GM19025 (cell line): ENCODE data around the gene KLRC4.
"Not testable (repeated sequence)": the region's sequence is repeated elsewhere in the genome, so short reads cannot be mapped to it uniquely, and the experiment has no call there.

Source experiments
- ATAC-seq: cut with Tn5 transposase; IDR thresholded peaks from one replicate; pipeline ENCODE4 v1.9.1; 2021; ENCODE audit warnings: mild to moderate bottlenecking, low read depth, moderate library complexity; ENCODE audit not compliant: unreplicated experiment

Gene KLRC4, protein sequence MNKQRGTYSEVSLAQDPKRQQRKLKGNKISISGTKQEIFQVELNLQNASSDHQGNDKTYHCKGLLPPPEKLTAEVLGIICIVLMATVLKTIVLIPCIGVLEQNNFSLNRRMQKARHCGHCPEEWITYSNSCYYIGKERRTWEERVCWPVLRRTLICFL

DNA sequence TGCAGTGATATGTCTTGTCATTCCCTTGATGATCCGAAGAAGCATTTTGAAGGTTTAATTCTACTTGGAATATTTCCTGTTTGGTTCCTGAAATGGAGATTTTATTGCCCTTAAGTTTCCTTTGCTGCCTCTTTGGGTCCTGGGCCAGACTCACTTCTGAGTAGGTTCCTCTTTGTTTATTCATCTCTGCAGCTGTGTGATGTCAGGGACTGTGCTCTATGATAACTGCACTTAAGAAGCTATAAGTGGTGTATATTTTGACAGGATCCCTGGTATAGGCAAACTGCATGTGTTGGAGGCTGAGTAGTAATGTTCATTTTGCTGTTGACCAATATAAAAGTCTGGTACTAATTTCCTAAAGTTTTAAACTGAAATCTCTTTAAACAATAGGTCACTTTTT, at the start of gene KLRC4:
Gene KLRC4 (minus strand): TSS at position 366 of the 400 bp plus-strand sequence. CDS start 182 bp downstream, at position 184.
- ATAC-seq, result no peak

DNA sequence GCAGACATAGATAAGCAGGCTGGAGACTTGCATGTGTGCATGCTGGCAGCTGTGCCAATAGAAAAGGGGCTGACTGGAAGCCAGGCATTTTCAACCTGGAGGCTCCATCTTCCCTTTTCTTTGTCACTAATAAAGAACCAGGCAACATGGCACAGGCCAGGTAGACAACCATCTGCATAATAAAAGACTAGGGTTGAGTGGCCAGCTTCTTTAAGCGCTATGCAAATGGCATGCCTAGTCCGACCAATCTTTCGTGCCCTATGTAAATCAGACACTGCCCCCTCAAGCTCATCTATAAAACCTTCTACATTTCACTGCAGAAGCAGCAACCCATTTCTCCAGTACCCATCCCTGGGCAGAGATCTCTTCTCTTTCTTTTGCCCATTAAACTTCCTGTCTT, 48.2 kb upstream of the KLRC4 start:
- ATAC-seq, result no peak

GRCh38 chr12:10456856-10457255, 47.3 kb upstream of the KLRC4 start:
- ATAC-seq, result no peak

- ATAC-seq, result no peak
These were observed 46.2 kb upstream of the KLRC4 start for GRCh38 chr12:10455766-10456165.

GRCh38 chr12:10454531-10454930, 45.0 kb upstream of the KLRC4 start:
- no peak for ATAC-seq

- no peak for ATAC-seq
These were observed 43.6 kb upstream of the KLRC4 start, which contains the start of gene KLRC1 for GRCh38 chr12:10453156-10453555. KLRC1 (minus strand) TSS chr12:10453377; CDS start chr12:10451156, 2,221 bp downstream.

GRCh38 chr12:10448236-10448635, 38.7 kb upstream of the KLRC4 start:
- ATAC-seq, result no peak

DNA sequence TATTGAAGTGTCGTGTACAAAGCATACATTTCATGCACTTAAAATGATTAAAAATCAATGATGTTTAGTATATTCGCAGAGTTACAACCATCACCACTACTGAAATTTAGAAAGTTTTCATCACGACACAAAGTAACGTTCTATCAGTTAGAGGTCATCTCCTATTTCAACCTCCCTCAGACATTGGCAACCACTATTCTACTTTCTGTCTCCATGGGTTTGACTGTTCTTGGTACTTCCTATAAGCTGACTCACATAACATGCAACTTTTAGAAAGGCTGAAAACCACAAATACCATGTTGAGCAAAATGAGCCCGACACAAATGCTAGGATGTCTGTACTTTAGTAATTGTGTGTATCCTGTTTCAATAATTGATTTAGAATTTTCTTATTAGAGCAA, 36.5 kb upstream of the KLRC4 start:
- not testable (repeated sequence) for ATAC-seq

GRCh38 chr12:10441144-10441543, 31.6 kb upstream of the KLRC4 start:
- ATAC-seq, result not testable (repeated sequence)

- not testable (repeated sequence) for ATAC-seq
These were observed 30.2 kb upstream of the KLRC4 start for GRCh38 chr12:10439608-10440274.

DNA sequence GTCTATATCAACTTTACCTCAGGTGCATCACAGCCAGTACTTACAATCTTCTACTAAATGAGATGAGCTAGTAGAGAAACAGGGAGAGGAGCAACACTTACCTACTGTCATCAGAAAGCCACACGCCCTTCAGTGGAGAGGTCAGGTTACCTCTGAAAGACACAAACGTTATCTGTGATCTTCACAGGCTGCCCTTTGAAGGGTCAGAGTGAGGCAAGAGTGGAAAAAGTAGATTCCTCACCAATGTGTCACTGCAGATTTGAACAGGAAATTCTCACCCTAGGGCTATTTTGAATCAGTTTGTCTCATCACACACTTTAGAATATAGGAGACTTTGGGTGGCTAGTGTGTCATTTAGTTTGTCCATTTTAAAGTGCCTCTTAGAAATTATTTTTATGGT, 28.0 kb upstream of the KLRC4 start:
- ATAC-seq, result not testable (repeated sequence)

- ATAC-seq, result not testable (repeated sequence)
These were observed 26.3 kb upstream of the KLRC4 start, which contains the start of gene KLRC2 for GRCh38 chr12:10435816-10436215. KLRC2 (minus strand) TSS chr12:10436010; CDS start chr12:10435986, 24 bp downstream.

GRCh38 chr12:10430623-10431022, 21.1 kb upstream of the KLRC4 start:
- ATAC-seq, result not testable (repeated sequence)

GRCh38 chr12:10425938-10426337, 16.4 kb upstream of the KLRC4 start:
- not testable (repeated sequence) for ATAC-seq

- not testable (repeated sequence) for ATAC-seq
These were observed 14.8 kb upstream of the KLRC4 start for GRCh38 chr12:10424260-10424899.

- ATAC-seq, result not testable (repeated sequence)
These were observed 12.6 kb upstream of the KLRC4 start for GRCh38 chr12:10422159-10422558.

DNA sequence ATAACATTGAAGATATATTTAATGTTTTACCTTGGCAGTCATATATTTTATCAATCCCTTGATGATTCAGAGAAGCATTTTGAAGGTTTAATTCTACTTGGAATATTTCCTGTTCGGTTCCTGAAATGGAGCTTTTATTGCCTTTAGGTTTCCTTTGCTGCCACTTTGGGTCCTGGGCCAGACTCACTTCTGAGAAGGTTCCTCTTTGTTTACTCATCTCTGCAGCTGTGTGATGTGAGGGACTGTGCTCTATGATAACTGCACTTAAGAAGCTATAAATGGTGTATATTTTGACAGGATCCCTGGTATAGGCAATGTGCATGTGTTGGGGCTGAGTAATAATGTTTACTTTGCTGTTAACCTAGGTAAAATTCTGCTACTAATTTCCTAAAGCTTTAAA, 10.8 kb upstream of the KLRC4 start, which contains the start of gene KLRC3:
Gene KLRC3 (minus strand): TSS at position 262 of the 400 bp plus-strand sequence. CDS start 45 bp downstream, at position 217.
- ATAC-seq, result not testable (repeated sequence)

DNA sequence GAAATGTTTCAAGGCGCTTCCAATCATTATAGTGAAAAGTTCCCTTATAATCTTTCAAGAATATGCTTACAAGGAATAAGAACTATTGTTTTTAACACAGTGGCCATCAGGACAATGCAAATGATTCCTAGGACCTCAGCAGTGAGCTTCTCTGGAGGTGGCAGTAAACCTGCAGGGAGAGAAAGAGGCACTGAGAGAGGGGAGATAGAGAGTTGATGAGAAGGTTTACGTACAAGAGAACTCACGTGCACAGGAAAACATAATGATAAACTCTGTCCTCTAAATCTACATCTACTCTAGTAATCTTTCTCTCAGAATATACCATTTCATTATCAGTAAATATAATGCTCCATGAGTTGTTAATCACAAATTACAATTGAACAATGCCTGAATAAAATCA, 715 bp downstream of the KLRC4 start:
- ATAC-seq, result no peak

DNA sequence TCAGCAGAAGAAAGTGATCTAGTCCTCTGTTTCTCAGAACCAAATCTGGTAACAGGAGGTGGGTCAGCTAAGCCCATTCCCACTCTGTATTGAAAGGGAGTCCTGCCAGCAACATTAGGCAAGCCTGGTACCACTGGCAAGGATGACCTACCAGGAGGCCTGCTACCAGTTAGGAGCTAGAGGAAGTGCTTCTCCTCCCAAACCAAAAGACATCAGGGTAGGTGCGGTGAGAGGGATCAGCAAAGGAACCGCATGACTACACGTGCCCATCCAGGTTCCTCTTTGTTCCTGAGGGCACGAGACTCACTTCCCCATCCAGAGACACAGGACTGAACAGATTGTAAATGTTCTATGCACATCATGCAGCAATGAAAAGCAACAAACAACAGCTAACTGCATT, 2.8 kb downstream of the KLRC4 start:
- no peak for ATAC-seq

- ATAC-seq, result no peak
These were observed 4.3 kb downstream of the KLRC4 start for GRCh38 chr12:10405294-10405693.

DNA sequence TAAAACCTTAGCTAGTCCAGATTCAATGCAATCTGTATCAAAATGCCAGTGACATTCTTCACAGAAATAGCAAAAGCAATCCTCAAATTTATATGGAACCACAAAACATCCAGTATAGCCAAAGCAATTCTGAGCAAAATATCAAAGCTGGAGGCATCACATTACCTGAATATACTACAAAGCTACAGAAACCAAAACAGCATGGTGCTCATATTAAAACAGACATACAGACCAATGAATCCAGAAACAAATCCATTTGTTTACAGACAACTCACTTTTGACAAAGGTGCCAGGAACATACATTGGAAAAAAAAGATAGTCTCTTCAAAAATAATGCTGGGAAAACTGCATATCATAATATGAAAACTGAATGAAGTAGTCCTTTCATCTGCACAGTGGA, 4.8 kb downstream of the KLRC4 start:
- no peak for ATAC-seq
